Measurements from ENCODE around the gene TMEM258. TPM values are rescaled to one million over a fixed set of nuclear protein-coding genes. Genes with fewer than 3 reads are reported as not detected.

The TMEM258 gene
- total and polyA plus RNA-seq, 4 donors = 43.9 to 229 (median 163) TPM

- 94 to 96% methylated on average over 4 of the region's 4 CpGs for WGBS, 2 donors
- Histone ChIP-seq H3K4me3 (no peak overlapping the region), H3K27ac (ENCODE audit: low read depth in 1 of 2, low read length in 1 of 2) (no peak overlapping the region), H3K9me3 (ENCODE audit: control insufficient read depth in 4 of 4, insufficient read depth in 3 of 4, low read length in 3 of 4) (no peaks in the 10 kb centered on the region), H3K36me3 (ENCODE audit: control insufficient read depth in 4 of 4, insufficient read depth in 4 of 4, low read length in 4 of 4) (peaks cover 8 to 35% (median 25%) of the 10 kb centered on the region in 4 donors), H3K9ac (ENCODE audit: insufficient read depth in 1 of 2, low read length in 2 of 2) (no peak overlapping the region), H3K4me1 (ENCODE audit: control insufficient read depth in 5 of 5, insufficient read depth in 5 of 5, low read length in 5 of 5) (peaks cover 0 to 14% (median 2%) of the 10 kb centered on the region in 5 donors), H3K27me3 (ENCODE audit: control insufficient read depth in 3 of 3, insufficient read depth in 3 of 3, low read length in 2 of 3) (no peaks in the 10 kb centered on the region)
- no peak for ATAC-seq (ENCODE audit: insufficient read depth, low FRiP score)
- no peak for TF ChIP-seq CTCF (IDR thresholded peaks at IDR 0.05; ENCODE audit: control extremely low read depth, extremely low read depth)
- no peak for DNase-seq
Observed at GRCh38 chr11:61812736-61813411, 20.5 kb upstream of the TMEM258 start.

GRCh38 chr11:61811831-61812230 lies 19.4 kb upstream of the TMEM258 start:
- Histone ChIP-seq H3K4me1 (ENCODE audit: control insufficient read depth in 5 of 5, insufficient read depth in 5 of 5, low read length in 5 of 5) (peaks cover 0 to 8% (median 0%) of the 10 kb centered on the region in 5 donors), H3K9ac (ENCODE audit: insufficient read depth in 1 of 2, low read length in 2 of 2) (no peak overlapping the region), H3K9me3 (ENCODE audit: control insufficient read depth in 4 of 4, insufficient read depth in 3 of 4, low read length in 3 of 4) (no peaks in the 10 kb centered on the region), H3K4me3 (no peak overlapping the region), H3K27me3 (ENCODE audit: control insufficient read depth in 3 of 3, insufficient read depth in 3 of 3, low read length in 2 of 3) (no peaks in the 10 kb centered on the region), H3K36me3 (ENCODE audit: control insufficient read depth in 4 of 4, insufficient read depth in 4 of 4, low read length in 4 of 4) (peaks cover 8 to 35% (median 27%) of the 10 kb centered on the region in 4 donors), H3K27ac (ENCODE audit: low read depth in 1 of 2, low read length in 1 of 2) (no peak overlapping the region)
- TF ChIP-seq CTCF (IDR thresholded peaks at IDR 0.05; ENCODE audit: control extremely low read depth, extremely low read depth) = no peak
- WGBS, 2 donors = 91 to 95% methylated on average over 5 of the region's 5 CpGs
- no peak for DNase-seq
- ATAC-seq (ENCODE audit: insufficient read depth, low FRiP score) = no peak

GRCh38 chr11:61810671-61811175 lies 18.3 kb upstream of the TMEM258 start:
- Histone ChIP-seq H3K9me3 (ENCODE audit: control insufficient read depth in 4 of 4, insufficient read depth in 3 of 4, low read length in 3 of 4) (no peaks in the 10 kb centered on the region), H3K27me3 (ENCODE audit: control insufficient read depth in 3 of 3, insufficient read depth in 3 of 3, low read length in 2 of 3) (no peaks in the 10 kb centered on the region), H3K4me1 (ENCODE audit: control insufficient read depth in 5 of 5, insufficient read depth in 5 of 5, low read length in 5 of 5) (peaks cover 0 to 8% (median 0%) of the 10 kb centered on the region in 5 donors), H3K27ac (ENCODE audit: low read depth in 1 of 2, low read length in 1 of 2) (no peak overlapping the region), H3K4me3 (no peak overlapping the region), H3K9ac (ENCODE audit: insufficient read depth in 1 of 2, low read length in 2 of 2) (no peak overlapping the region), H3K36me3 (ENCODE audit: control insufficient read depth in 4 of 4, insufficient read depth in 4 of 4, low read length in 4 of 4) (peaks cover 12 to 40% (median 31%) of the 10 kb centered on the region in 4 donors)
- WGBS, 2 donors = 93% methylated on average over 8 of the region's 8 CpGs
- TF ChIP-seq CTCF (IDR thresholded peaks at IDR 0.05; ENCODE audit: control extremely low read depth, extremely low read depth) = no peak
- ATAC-seq (ENCODE audit: insufficient read depth, low FRiP score) = no peak
- DNase-seq = no peak
